Left ventricle myocardium superior (tissue), 1 donor: ENCODE measurements around the gene ICAM5. TPM values are rescaled to one million over a fixed set of nuclear protein-coding genes. Genes with fewer than 3 reads are reported as not detected.
A peak's percentile ranks its signal among the peaks of the same experiment; 100 is the strongest.
"Not testable (repeated sequence)": the region's sequence is repeated elsewhere in the genome, so short reads cannot be mapped to it uniquely, and the experiment has no call there.

ENCODE experiments used
- ATAC-seq: fragments of 200-7000 bp; cut with Tn5 transposase; one replicate; pipeline ENCODE4 v1.9.1; 2020; ENCODE audit warnings: mild to moderate bottlenecking, moderate library complexity
- DNase-seq: peaks from one replicate; pipeline ENCODE4 v3.0.0-alpha.2; 2020
- intact Hi-C: fragments of 100-400 bp; cut with micrococcal nuclease; formaldehyde crosslinking; loops from one replicate; pipeline ENCODE4 v1.11.0; 2022
- total RNA-seq: library from RNA; stranded (reverse); fragmentation: NEBNext Ultra II Directional; extraction: Animal tissue kit (Norgen Biotek cat#: 25700); gene quantifications from one replicate; pipeline ENCODE4 v1.2.1, GENCODE V29; 2021
- donor health status: DM: no; HTN: yes; CAD: no; lungs with severe emphysema.

The ICAM5 gene
- total RNA-seq, 1 donor from 2014 or later: 0.32 TPM

GRCh38 chr19:10332965-10333757 is 43.4 kb downstream of the ICAM5 start, which contains the start of gene RAVER1:
Gene RAVER1, minus strand, starts transcription at chr19:10333529. Its CDS starts 22 bp downstream, at chr19:10333507.
- ATAC-seq (peak; percentile 94), DNase-seq (peak; percentile 99)
- intact Hi-C loops: loop anchor here (10.0 kb wide), 1 partner anchor 48 kb away; the partner anchor contains the start of genes ICAM4 and ICAM5

DNA sequence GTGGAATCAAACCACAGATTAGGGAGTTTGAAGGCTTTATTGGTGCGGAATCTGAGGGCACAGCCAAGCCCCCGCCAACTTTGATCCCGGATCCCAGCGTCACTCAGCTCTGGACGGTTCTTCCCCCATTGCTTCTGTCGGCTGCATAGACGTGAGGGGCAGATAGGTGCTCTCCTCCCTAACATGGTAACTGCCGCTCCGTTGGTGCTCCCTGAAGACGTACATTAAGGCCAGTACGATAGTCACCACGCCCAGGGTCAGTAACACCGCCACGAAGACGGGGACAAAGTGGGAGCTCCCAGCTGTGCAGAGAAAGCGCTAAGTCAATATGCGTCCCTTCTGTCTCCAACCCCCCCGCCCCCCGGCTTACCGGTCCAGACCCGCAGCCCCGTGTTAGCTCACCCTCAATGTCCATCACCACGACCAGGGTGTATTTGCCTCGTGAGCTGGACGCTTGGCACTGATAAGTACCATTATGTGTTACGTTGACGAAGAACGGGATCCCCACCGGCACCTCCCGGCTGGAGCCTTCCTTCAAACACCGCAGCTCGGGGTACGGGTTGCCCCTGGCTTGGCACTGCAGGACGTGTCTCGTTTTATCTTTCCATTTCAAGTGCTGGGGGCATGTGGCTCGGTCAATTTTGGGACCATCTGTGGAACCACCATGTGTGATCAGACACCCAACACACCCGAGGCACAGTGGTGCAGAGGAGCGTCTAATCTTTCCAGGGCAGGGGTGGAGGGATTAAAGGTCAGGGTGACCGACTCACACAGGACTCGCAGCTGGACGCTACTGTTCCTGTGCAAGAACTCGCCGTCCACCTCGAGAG is 44.2 kb downstream of the ICAM5 start:
- ATAC-seq (no peak), DNase-seq (no peak)
- intact Hi-C loops: loop anchor here (10.0 kb wide), 1 partner anchor 49 kb away; the partner anchor contains the start of genes ICAM4 and ICAM5

- intact Hi-C loops: loop anchor here (10.0 kb wide), 1 partner anchor 50 kb away; the partner anchor contains the start of genes ICAM4 and ICAM5
- ATAC-seq (peak; percentile 88), DNase-seq (peak; percentile 96)
These were observed 45.0 kb downstream of the ICAM5 start for GRCh38 chr19:10334588-10335351.

GRCh38 chr19:10335352-10335985 is 45.7 kb downstream of the ICAM5 start:
- ATAC-seq: no peak
- intact Hi-C loops: loop anchor here (10.0 kb wide), 1 partner anchor 51 kb away; the partner anchor contains the start of genes ICAM4 and ICAM5

GRCh38 chr19:10336725-10337124 is 47.0 kb downstream of the ICAM5 start:
- not testable (repeated sequence) for DNase-seq, ATAC-seq
- intact Hi-C loops: loop anchor here (10.0 kb wide), 1 partner anchor 52 kb away; the partner anchor contains the start of genes ICAM4 and ICAM5

More at GRCh38 chr19:10335352-10335985, 45.7 kb downstream of the ICAM5 start:
- DNase-seq: peak; percentile 56

- ATAC-seq (no peak), DNase-seq (no peak)
- intact Hi-C loops: loop anchor here (10.0 kb wide), 1 partner anchor 54 kb away; the partner anchor contains the start of genes ICAM4 and ICAM5
These were observed 49.2 kb downstream of the ICAM5 start for GRCh38 chr19:10338940-10339339.

GRCh38 chr19:10339380-10339960 is 49.7 kb downstream of the ICAM5 start, which contains the start of gene ICAM3:
Gene ICAM3, minus strand, starts transcription at chr19:10339624. Its CDS starts 10 bp downstream, at chr19:10339614.
- intact Hi-C loops: loop anchor here (10.0 kb wide), 1 partner anchor 55 kb away; the partner anchor contains the start of genes ICAM4 and ICAM5
- DNase-seq: no peak
- ATAC-seq: no peak

GRCh38 chr19:10339977-10340376 is 50.2 kb downstream of the ICAM5 start:
- ATAC-seq (no peak), DNase-seq (no peak)
- intact Hi-C loops: loop anchor here (10.0 kb wide), 1 partner anchor 55 kb away; the partner anchor contains the start of genes ICAM4 and ICAM5

DNA sequence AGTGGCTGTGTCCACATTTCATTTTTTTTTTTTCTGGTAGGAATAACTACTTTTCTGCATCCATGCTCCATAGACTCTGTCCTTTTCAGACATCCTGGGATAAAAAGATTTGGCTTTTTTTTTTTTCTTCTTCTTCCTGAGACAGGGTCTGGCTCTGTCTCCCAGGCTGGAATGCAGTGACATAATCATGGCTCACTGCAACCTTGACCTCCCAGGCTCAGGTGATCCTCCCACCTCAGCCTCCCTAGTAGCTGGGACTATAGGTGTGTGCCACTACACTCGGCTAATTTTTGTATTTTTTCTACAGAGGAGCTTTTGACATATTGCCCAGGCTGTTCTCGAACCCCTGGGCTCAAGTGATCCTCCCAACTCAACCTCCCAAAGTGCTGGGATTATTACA is 53.7 kb downstream of the ICAM5 start:
- intact Hi-C loops: no loop called here

DNA sequence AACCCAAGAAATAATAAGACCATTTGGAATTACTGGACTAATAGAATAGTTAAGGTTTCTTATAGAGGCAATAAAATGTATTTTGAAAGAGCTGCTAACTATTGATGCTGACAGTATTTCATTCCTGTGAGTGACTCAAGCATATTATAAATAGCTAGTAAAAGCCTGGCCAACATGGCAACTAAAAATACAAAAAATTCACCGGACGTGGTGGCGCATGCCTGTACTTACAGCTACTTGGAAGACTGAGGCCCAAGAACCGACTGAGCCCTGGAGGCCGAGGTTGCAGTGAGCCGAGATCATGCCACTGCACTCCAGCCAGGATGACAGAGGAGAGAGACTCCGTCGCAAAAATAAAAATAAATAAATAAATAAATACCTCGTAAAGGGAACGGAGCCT is 55.0 kb downstream of the ICAM5 start:
- intact Hi-C loops: no loop called here
- DNase-seq (no peak), ATAC-seq (no peak)

More for the DNA sequence above, 53.7 kb downstream of the ICAM5 start:
- ATAC-seq (no peak), DNase-seq (no peak)

Other genes with a start within 250 kb of the ICAM5 start
- gene SHFL, start 203.6 kb upstream of the ICAM5 start, total RNA-seq: 8.2 TPM
- not detected for gene ANGPTL6, start 187.3 kb upstream of the ICAM5 start, total RNA-seq
- gene PPAN, start 183.6 kb upstream of the ICAM5 start, total RNA-seq: 21.4 TPM
- 4.2 TPM for gene P2RY11, start 178.3 kb upstream of the ICAM5 start, total RNA-seq
- gene EIF3G, start 170.1 kb upstream of the ICAM5 start, total RNA-seq: 179 TPM
- 25.1 TPM for gene DNMT1, start 95.0 kb upstream of the ICAM5 start, total RNA-seq
- 5.3 TPM for gene S1PR2, start 58.6 kb upstream of the ICAM5 start, total RNA-seq
- gene MRPL4, start 37.7 kb upstream of the ICAM5 start, total RNA-seq: 71.2 TPM
- 7.3 TPM for gene ICAM1, start 18.8 kb upstream of the ICAM5 start, total RNA-seq
- gene ICAM4, start 3.0 kb upstream of the ICAM5 start, total RNA-seq: 0.52 TPM
- 0.87 TPM for gene ZGLP1, start 19.9 kb downstream of the ICAM5 start, total RNA-seq
- gene FDX2, start 26.1 kb downstream of the ICAM5 start, total RNA-seq: 18.2 TPM
- 12.3 TPM for gene RAVER1, start 43.6 kb downstream of the ICAM5 start, total RNA-seq
- 25.3 TPM for gene ICAM3, start 49.7 kb downstream of the ICAM5 start, total RNA-seq
- 56.0 TPM for gene TYK2, start 90.6 kb downstream of the ICAM5 start, total RNA-seq
- 157 TPM for gene CDC37, start 113.6 kb downstream of the ICAM5 start, total RNA-seq
- gene PDE4A, start 130.6 kb downstream of the ICAM5 start, total RNA-seq: 36.1 TPM
- 87.7 TPM for gene KEAP1, start 213.4 kb downstream of the ICAM5 start, total RNA-seq
- not detected for gene S1PR5, start 227.5 kb downstream of the ICAM5 start, total RNA-seq